Mesodermal cell (in vitro differentiated cells): ENCODE measurements around the gene CHD9NB.

Source experiments
- H3K27ac ChIP-seq: 2 replicates; pipeline ENCODE4 v1.7.0; 2013; ENCODE audit warnings: mild to moderate bottlenecking, low read depth, low read length, moderate library complexity; ENCODE audit not compliant: severe bottlenecking
- H3K36me3 ChIP-seq: 2 replicates; pipeline ENCODE4 v1.7.1; 2013; ENCODE audit warnings: mild to moderate bottlenecking, low read length, moderate library complexity; ENCODE audit not compliant: control insufficient read depth, insufficient read depth
- H3K4me1 ChIP-seq: one replicate; pipeline ENCODE4 v1.7.1; 2013; ENCODE audit warnings: mild to moderate bottlenecking, low read length; ENCODE audit not compliant: insufficient read depth, control insufficient read depth, poor library complexity, severe bottlenecking
- H3K4me3 ChIP-seq: 2 replicates; pipeline ENCODE4 v1.7.0; 2013; ENCODE audit warnings: low read length, control low read depth, mild to moderate bottlenecking; ENCODE audit not compliant: insufficient read depth, poor library complexity, severe bottlenecking; ENCODE audit errors: extremely low read depth
- H3K9me3 ChIP-seq: 2 replicates; pipeline ENCODE4 v1.7.1; 2013; ENCODE audit warnings: mild to moderate bottlenecking, low read length, moderate library complexity; ENCODE audit not compliant: control insufficient read depth
- WGBS, 2 experiments: methylation state at CpG; one replicate each; pipeline ENCODE4 v1.1.5; 2013; ENCODE audit warnings: missing lambda C conversion rate in 2 of 2; ENCODE audit not compliant: insufficient coverage in 2 of 2; 5-methylcytosine and 5-hydroxymethylcytosine counted together

The CHD9NB gene

DNA sequence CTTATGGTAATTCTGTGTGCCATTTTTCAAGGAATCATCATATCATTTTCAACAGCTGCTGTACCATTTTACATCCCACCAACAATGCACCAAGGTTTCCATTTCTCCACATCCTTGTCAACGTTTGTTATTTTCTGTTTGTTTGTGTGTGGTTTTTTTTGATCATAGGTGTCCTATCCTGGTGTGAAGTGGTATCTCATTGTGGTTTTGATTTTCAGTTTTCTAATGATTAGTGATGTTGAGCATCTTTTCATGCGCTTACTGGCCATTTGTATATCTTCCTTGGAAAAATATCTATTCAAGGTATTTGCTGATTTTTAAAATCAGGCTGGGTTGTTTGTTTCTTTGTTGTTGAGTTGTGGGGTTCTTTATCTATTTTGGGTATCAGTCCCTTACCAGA is 17.1 kb upstream of the CHD9NB start:
- WGBS, 2 experiments, result no CpG with 5 or more reads among the region's 2 CpGs
- peaks cover 2% of the 10 kb centered on the region for H3K9me3 ChIP-seq
- H3K36me3 ChIP-seq, result peaks cover 35% of the 10 kb centered on the region
- no peak overlapping the region for H3K4me3 ChIP-seq
- peaks cover 6% of the 10 kb centered on the region for H3K4me1 ChIP-seq
- H3K27ac ChIP-seq, result no peak overlapping the region

DNA sequence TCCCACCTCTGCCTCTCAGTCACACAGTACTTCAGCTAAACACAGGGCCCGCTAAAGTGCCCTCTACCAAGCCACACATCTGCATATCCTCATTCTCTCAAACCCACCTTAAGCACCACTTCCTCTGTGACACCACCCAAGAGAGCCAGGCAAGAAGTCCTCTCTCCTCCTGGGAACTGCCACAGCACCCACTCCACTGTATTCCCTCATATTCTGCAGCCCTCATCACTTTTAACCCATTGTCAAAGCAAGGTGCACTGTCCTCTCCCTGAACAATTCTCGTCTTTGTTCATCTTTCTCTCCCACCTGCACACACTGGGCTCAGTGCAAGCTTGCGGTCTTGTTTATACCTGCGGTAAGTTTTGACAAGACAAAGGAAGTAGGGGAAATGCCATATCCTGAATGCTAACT is 15.7 kb upstream of the CHD9NB start:
- H3K27ac ChIP-seq, result no peak overlapping the region
- H3K4me3 ChIP-seq, result no peak overlapping the region
- peaks cover 33% of the 10 kb centered on the region for H3K36me3 ChIP-seq
- no peaks in the 10 kb centered on the region for H3K9me3 ChIP-seq
- 100% methylated on average over 2 of the region's 4 CpGs for WGBS, 2 experiments
- H3K4me1 ChIP-seq, result peaks cover 6% of the 10 kb centered on the region

DNA sequence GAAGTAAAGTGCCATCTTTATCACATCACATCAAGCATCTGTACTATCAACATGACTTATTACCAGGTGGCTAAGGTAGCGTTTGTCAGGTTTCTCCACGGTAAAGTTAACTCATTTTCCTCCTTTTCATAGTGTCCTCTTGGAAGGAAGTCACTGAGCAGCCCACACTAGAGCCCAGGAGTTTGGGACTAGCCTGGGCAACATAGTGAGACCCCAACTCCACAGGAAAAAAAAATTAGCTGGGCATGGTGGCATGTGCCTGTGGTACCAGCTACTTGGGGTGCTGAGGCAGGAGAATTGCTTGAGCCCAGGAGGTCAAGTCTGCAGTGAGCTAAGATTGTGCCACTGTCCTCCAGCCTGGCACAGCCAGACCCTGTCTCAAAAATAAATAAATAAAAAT is 15.0 kb upstream of the CHD9NB start:
- H3K4me3 ChIP-seq, result no peak overlapping the region
- no peak overlapping the region for H3K27ac ChIP-seq
- peaks cover 29% of the 10 kb centered on the region for H3K36me3 ChIP-seq
- 82% methylated on average over 2 of the region's 2 CpGs; no CpG with 5 or more reads in 1 of the 2 experiments for WGBS, 2 experiments
- H3K9me3 ChIP-seq, result no peaks in the 10 kb centered on the region
- peaks cover 6% of the 10 kb centered on the region for H3K4me1 ChIP-seq

DNA sequence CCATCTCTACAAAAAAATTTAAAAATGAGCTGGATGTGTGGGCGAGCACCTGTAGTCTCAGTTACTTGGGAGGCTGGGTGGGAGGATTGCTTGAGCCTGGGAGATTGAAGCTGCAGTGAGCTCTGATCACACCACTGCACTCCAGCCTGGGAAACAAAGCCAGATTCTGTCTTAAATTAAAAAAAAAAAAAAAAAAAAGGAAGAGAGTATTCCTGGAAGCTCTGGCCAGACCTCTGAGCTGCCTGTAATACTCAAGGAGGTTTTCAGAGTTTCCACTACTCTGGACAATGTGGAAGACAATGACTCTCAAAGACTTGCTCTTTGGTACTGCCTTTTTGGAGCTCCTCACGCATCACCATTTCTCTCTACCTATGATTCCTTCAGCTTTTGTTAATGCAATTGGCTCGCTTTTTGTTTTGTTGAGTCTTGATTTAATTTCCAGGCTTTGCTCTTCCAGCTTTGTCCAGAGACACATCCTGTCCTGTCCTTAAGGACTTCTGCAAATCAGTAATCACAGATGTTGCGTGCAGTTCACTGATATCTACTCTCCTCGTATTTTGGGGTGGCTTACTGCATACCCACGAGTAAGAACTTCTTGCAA is 12.9 kb upstream of the CHD9NB start:
- Histone ChIP-seq H3K36me3 (peaks cover 30% of the 10 kb centered on the region), H3K27ac (peak overlapping the region; percentile 51), H3K4me1 (peaks cover 6% of the 10 kb centered on the region), H3K9me3 (no peaks in the 10 kb centered on the region), H3K4me3 (no peak overlapping the region)
- WGBS, 2 experiments, result 93 to 97% methylated on average over 4 to 5 of the region's 6 CpGs

DNA sequence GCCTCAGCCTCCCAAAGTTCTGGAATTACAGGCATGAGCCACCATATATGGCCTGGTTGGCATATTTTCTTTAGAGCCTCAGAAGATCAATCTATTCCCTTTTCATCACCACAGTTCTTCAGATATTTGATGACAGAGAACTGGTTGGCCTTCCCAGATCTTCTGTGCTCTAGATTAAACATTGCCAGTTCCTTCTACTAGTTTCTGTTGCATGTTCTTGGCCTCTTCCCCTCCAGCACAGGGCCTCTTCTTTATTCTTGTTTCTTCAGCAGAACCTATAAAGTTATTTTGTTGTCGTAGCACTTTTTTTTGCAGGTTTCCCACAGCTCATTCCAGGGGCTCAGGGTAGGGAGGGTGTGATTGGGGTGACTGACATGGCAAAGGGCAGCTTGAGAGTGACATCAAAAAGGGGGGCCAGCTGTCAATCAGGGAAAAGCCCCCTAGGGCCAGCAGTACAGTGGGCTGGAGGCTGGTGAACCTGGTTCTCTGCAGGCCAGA is 11.4 kb upstream of the CHD9NB start:
- Histone ChIP-seq H3K27ac (no peak overlapping the region), H3K4me1 (peaks cover 8% of the 10 kb centered on the region), H3K9me3 (no peaks in the 10 kb centered on the region), H3K4me3 (no peak overlapping the region), H3K36me3 (peaks cover 34% of the 10 kb centered on the region)
- WGBS, 2 experiments, result no CpG with 5 or more reads among the region's 1 CpG

DNA sequence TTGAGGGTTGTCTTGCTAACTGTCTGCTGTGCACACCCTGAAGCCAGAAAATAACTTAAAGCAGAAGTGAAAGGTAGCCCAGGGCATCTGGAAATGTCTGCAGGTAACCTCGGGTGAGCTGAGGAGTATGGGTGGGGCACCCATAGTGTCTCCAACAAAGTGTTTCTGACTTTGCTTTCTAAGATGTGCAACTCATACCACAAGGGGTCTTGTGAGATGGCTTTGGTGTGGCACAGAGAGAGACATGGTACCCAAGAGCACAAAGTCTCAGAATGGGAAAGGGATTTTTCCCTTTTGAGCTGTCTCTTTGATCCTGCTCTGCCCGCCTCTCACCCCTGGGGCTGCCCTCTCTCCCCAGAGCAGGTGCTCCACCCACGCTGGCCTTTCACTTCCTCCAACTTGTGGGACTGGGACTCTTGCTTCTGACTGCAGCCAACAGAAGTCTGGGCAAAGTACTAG is 9.0 kb upstream of the CHD9NB start:
- no peaks in the 10 kb centered on the region for H3K9me3 ChIP-seq
- H3K4me3 ChIP-seq, result no peak overlapping the region
- WGBS, 2 experiments, result 49 to 65% methylated on average over 2 of the region's 3 CpGs
- no peak overlapping the region for H3K27ac ChIP-seq
- H3K4me1 ChIP-seq, result peaks cover 10% of the 10 kb centered on the region
- peaks cover 17% of the 10 kb centered on the region for H3K36me3 ChIP-seq

DNA sequence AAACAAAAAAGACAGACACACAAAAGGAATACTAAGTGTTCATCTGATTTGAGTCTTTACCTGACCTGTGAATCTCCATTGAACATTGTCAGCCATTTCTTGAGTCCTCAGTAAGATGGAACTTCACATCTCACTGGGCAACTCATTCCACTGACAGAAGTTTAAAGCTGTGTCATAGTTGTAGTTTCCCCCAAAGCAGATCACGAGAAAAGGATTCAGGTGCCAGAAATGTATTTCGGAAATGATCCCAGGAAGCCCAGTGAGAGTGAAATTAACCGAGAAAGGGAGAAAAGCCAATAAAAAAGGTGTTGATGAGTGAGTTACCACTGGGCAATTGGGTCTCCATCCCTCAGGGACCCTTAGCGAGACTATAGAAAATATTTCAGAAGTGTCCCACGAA is 8.6 kb upstream of the CHD9NB start:
- H3K4me3 ChIP-seq, result no peak overlapping the region
- peaks cover 14% of the 10 kb centered on the region for H3K4me1 ChIP-seq
- peaks cover 12% of the 10 kb centered on the region for H3K36me3 ChIP-seq
- no peaks in the 10 kb centered on the region for H3K9me3 ChIP-seq
- no peak overlapping the region for H3K27ac ChIP-seq
- 90 to 92% methylated on average over 5 of the region's 5 CpGs for WGBS, 2 experiments

DNA sequence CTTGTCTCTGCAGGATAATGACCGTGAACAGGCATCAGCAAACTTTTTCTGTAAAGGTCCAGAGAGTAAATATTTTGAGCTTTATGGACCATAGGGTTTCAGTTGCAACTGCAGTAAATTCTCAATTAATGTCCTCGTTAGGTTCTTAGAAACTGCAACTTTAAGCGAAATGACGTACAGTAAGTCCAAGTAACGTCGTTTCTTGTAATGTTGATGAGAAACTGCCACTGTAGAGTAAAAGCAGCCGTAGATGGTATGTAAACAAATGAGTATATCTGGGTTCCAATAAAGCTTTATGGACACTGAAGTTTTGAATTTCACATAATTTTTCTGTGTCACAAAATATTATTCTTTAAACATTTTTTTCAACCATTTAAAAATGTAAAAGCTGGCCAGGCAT is 7.0 kb upstream of the CHD9NB start:
- 91 to 97% methylated on average over 5 to 6 of the region's 7 CpGs for WGBS, 2 experiments
- H3K36me3 ChIP-seq, result peaks cover 9% of the 10 kb centered on the region
- H3K4me1 ChIP-seq, result peaks cover 8% of the 10 kb centered on the region
- no peak overlapping the region for H3K27ac ChIP-seq
- no peak overlapping the region for H3K4me3 ChIP-seq
- H3K9me3 ChIP-seq, result no peaks in the 10 kb centered on the region

DNA sequence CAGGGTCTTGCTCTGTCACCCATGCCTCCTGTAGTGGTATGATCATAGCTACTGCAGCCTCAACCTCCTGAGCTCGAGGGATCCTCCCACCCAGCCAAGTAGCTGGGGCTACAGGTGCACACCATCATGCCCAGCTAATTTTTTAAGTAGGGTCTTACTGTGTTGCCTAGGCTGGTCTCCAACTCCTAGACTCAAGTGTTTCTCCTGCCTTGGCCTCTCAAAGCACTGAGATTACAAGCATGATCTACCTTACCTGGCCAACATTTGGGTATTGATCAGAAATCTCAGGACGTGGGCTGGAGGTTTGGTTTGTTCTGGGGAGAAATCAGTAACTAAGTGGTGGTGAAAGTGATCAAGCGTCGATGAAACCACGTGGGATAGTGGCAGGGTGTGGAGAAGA is 6.2 kb upstream of the CHD9NB start:
- Histone ChIP-seq H3K4me1 (peaks cover 8% of the 10 kb centered on the region), H3K36me3 (peaks cover 9% of the 10 kb centered on the region), H3K27ac (no peak overlapping the region), H3K4me3 (no peak overlapping the region), H3K9me3 (no peaks in the 10 kb centered on the region)
- WGBS, 2 experiments, result 89 to 96% methylated on average over 3 to 4 of the region's 5 CpGs

DNA sequence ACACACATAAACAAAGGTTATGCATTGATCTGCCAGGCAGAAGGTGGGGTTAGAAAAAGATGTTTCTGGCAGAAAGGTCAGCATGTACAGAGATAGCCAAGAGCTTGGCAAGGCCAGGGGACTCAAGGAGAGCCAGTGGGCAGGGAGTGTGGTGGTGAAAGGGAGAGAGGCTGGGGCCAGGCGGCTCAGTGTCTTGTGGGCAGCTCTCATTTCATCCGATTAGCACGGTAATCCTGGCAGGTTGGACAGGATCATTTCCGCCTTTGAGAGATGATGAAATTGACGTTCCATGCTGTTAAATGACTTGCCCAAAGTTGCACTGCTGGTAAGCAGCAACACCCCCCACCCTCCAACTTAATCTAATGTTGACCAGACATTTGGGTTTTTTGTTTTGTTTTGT is 5.7 kb upstream of the CHD9NB start:
- no peak overlapping the region for H3K27ac ChIP-seq
- H3K4me1 ChIP-seq, result peaks cover 8% of the 10 kb centered on the region
- WGBS, 2 experiments, result 89 to 100% methylated on average over 1 of the region's 5 CpGs
- no peak overlapping the region for H3K4me3 ChIP-seq
- peaks cover 9% of the 10 kb centered on the region for H3K36me3 ChIP-seq
- H3K9me3 ChIP-seq, result no peaks in the 10 kb centered on the region

DNA sequence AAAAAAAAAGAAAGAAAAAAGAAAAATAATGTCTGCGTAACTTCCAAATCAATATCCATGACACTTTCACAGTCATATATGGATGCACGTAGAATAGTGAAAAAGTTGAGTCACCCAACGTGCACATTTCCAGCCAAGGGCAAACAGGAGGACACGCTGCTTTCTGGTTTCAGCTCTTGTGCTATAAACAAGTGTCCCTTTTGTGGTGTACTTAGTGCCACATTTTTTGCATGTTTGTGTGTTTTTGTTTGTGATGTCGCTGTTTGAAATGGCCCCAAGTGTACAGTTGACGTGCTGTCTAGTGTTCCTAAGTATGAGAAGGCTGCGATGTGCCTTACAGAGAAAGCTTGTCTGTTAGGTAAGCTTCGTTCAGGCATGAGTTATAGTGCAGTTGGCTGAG is 5.0 kb upstream of the CHD9NB start:
- H3K4me1 ChIP-seq, result peaks cover 8% of the 10 kb centered on the region
- 94 to 98% methylated on average over 4 to 6 of the region's 8 CpGs for WGBS, 2 experiments
- no peak overlapping the region for H3K4me3 ChIP-seq
- H3K36me3 ChIP-seq, result peaks cover 9% of the 10 kb centered on the region
- H3K27ac ChIP-seq, result no peak overlapping the region
- no peaks in the 10 kb centered on the region for H3K9me3 ChIP-seq
